ENCODE results near the gene JAKMIP3.
A peak's percentile ranks its signal among the peaks of the same experiment; 100 is the strongest.

The JAKMIP3 gene

GRCh38 chr10:132065491-132066105, at the start of gene JAKMIP3:
Gene JAKMIP3, plus strand, starts transcription at chr10:132065946. Its CDS starts 38,863 bp downstream, at chr10:132104809.
- no peak for DNase-seq

- DNase-seq, result no peak
Measured at GRCh38 chr10:132016514-132016913, 49.2 kb upstream of the JAKMIP3 start.

GRCh38 chr10:132018446-132018845, 47.3 kb upstream of the JAKMIP3 start:
- no peak for DNase-seq

GRCh38 chr10:132019366-132019765, 46.4 kb upstream of the JAKMIP3 start:
- no peak for DNase-seq

- no peak for DNase-seq
Measured at GRCh38 chr10:132020456-132020855, 45.3 kb upstream of the JAKMIP3 start.

- DNase-seq, result no peak
Measured at GRCh38 chr10:132021046-132021445, 44.7 kb upstream of the JAKMIP3 start.

- DNase-seq, result no peak
Measured at GRCh38 chr10:132021504-132022143, 44.1 kb upstream of the JAKMIP3 start.

GRCh38 chr10:132022241-132022640, 43.5 kb upstream of the JAKMIP3 start:
- no peak for DNase-seq

- DNase-seq, result peak; percentile 69 to 81
Measured at GRCh38 chr10:132023092-132023811, 42.5 kb upstream of the JAKMIP3 start.

GRCh38 chr10:132027423-132027983, 38.2 kb upstream of the JAKMIP3 start:
- DNase-seq, result no peak

- no peak for DNase-seq
Measured at GRCh38 chr10:132028706-132029105, 37.0 kb upstream of the JAKMIP3 start.

- DNase-seq, result no peak
Measured at GRCh38 chr10:132030898-132031463, 34.8 kb upstream of the JAKMIP3 start.

- DNase-seq, result no peak
Measured at GRCh38 chr10:132033632-132034031, 32.1 kb upstream of the JAKMIP3 start.

GRCh38 chr10:132035476-132035875, 30.3 kb upstream of the JAKMIP3 start:
- DNase-seq, result no peak

- DNase-seq, result no peak
Measured at GRCh38 chr10:132036153-132036886, 29.4 kb upstream of the JAKMIP3 start.

GRCh38 chr10:132036887-132037675, 28.7 kb upstream of the JAKMIP3 start:
- no peak for DNase-seq

- DNase-seq, result no peak
Measured at GRCh38 chr10:132037676-132037975, 28.1 kb upstream of the JAKMIP3 start.

- no peak for DNase-seq
Measured at GRCh38 chr10:132039371-132039770, 26.4 kb upstream of the JAKMIP3 start.

GRCh38 chr10:132040046-132040445, 25.7 kb upstream of the JAKMIP3 start:
- no peak for DNase-seq

GRCh38 chr10:132041340-132041739, 24.4 kb upstream of the JAKMIP3 start:
- no peak for DNase-seq

- no peak for DNase-seq
Measured at GRCh38 chr10:132043861-132044695, 21.7 kb upstream of the JAKMIP3 start.
